Measurements from ENCODE around the gene ZNF532.

GRCh38 chr18:58978916-58979315 lies 114.2 kb downstream of the ZNF532 start:
- TF ChIP-seq CTCF (IDR thresholded peaks at IDR 0.05) (no peak), POLR2A (IDR thresholded peaks at IDR 0.05) (no peak)

Data from tibial nerve (tissue), 3 donors.